C4-2B (cell line): ENCODE measurements around the gene PXT1.

Experiments used
- H3K27ac ChIP-seq: fragments of 450-650 bp; 2 replicates; pipeline ENCODE4 v1.5.1; 2017
- CTCF ChIP-seq: fragments of 450-650 bp; conservative IDR thresholded peaks from 2 replicates; pipeline ENCODE4 v1.5.1; 2017; ENCODE audit warnings: mild to moderate bottlenecking
- ZFX ChIP-seq: fragments of 450-650 bp; IDR thresholded peaks from 2 replicates; pipeline ENCODE4 v1.6.1; 2017

Gene PXT1

GRCh38 chr6:36428911-36429310 lies 13.7 kb downstream of the PXT1 start:
- no peak overlapping the region for H3K27ac ChIP-seq
- TF ChIP-seq CTCF (peak; percentile 45), ZFX (no peak)

GRCh38 chr6:36426622-36427021 lies 16.0 kb downstream of the PXT1 start:
- TF ChIP-seq CTCF (no peak), ZFX (no peak)
- H3K27ac ChIP-seq: no peak overlapping the region

- H3K27ac ChIP-seq: peak overlapping the region; percentile 70
- peak; percentile 79 for TF ChIP-seq CTCF
- no peak; the same call in 1 of the 2 replicates for TF ChIP-seq ZFX
Measured at GRCh38 chr6:36423101-36423824, 19.4 kb downstream of the PXT1 start.

- TF ChIP-seq ZFX: no peak
Measured at GRCh38 chr6:36422714-36423100, 19.9 kb downstream of the PXT1 start.

GRCh38 chr6:36419310-36419709 lies 23.3 kb downstream of the PXT1 start:
- TF ChIP-seq CTCF (no peak), ZFX (no peak)

More at GRCh38 chr6:36422714-36423100, 19.9 kb downstream of the PXT1 start:
- H3K27ac ChIP-seq: peak overlapping the region; percentile 70

GRCh38 chr6:36418558-36418957 lies 24.1 kb downstream of the PXT1 start:
- TF ChIP-seq ZFX (no peak), CTCF (no peak)
- no peak overlapping the region for H3K27ac ChIP-seq

More at GRCh38 chr6:36419310-36419709, 23.3 kb downstream of the PXT1 start:
- H3K27ac ChIP-seq: no peak overlapping the region

GRCh38 chr6:36414481-36414880 lies 28.2 kb downstream of the PXT1 start:
- no peak overlapping the region for H3K27ac ChIP-seq
- no peak for TF ChIP-seq ZFX
- TF ChIP-seq CTCF: no peak
